K562 (cell line): ENCODE results near the gene HAUS1. TPM values are rescaled to one million over a fixed set of nuclear protein-coding genes. Genes with fewer than 3 reads are reported as not detected.

Experiments used
- ADNP ChIP-seq: fragments of 200-800 bp; sonication (Bioruptor generic); IDR thresholded peaks from 2 replicates; pipeline ENCODE4 v1.6.1; 2016; ENCODE audit warnings: missing genetic modification characterization, missing compliant biosample characterization
- ATF1 ChIP-seq, 2 experiments: fragments of 450-650 bp in 1 of 2; IDR thresholded peaks; 2 replicates each; pipeline ENCODE4 v1.6.1; 2016; ENCODE audit warnings: missing compliant biosample characterization in 1 of 2, missing genetic modification characterization in 1 of 2
- ATF7 ChIP-seq: fragments of 450-650 bp; IDR thresholded peaks from 2 replicates; pipeline ENCODE4 v1.7.1; 2014; ENCODE audit warnings: mild to moderate bottlenecking, moderate library complexity
- BCL6 ChIP-seq: fragments of 250-450 bp; sonication (Bioruptor Pico); IDR thresholded peaks from 2 replicates; pipeline ENCODE4 v1.4.0; 2020
- BRCA1 ChIP-seq, 2 experiments: fragments of 450-650 bp in 1 of 2; sonication (generic) in 1 of 2; formaldehyde crosslinking in 1 of 2; IDR thresholded peaks; 2 replicates each; pipeline versions ENCODE4 v1.5.0 to v1.6.1; 2017 to 2020; ENCODE audit warnings: mild to moderate bottlenecking in 1 of 2, missing genetic modification reagents in 1 of 2
- ELF2 ChIP-seq: fragments of 250-450 bp; sonication (Bioruptor Pico); IDR thresholded peaks from 2 replicates; pipeline ENCODE4 v1.5.0; 2021; ENCODE audit warnings: mild to moderate bottlenecking
- EP300 ChIP-seq: IDR thresholded peaks from 2 replicates; pipeline ENCODE4 v1.6.1; 2012; ENCODE audit warnings: low read length, improper control_type of control experiment
- ESRRA ChIP-seq: fragments of 450-650 bp; IDR thresholded peaks from 2 replicates; pipeline ENCODE4 v1.6.1; 2014; ENCODE audit warnings: low read depth, mild to moderate bottlenecking, moderate library complexity, borderline replicate concordance
- FOXK1 ChIP-seq: sonication (generic); formaldehyde crosslinking; IDR thresholded peaks from 2 replicates; pipeline ENCODE4 v1.8.0; 2022; ENCODE audit warnings: missing genetic modification reagents, mild to moderate bottlenecking, borderline replicate concordance
- MAFF ChIP-seq: IDR thresholded peaks from 2 replicates; pipeline ENCODE4 v1.6.1; 2012; ENCODE audit warnings: low read length, improper control_type of control experiment
- MCM3 ChIP-seq: fragments of 450-650 bp; IDR thresholded peaks from 2 replicates; pipeline ENCODE4 v1.6.1; 2016
- RAD51 ChIP-seq: fragments of 450-650 bp; IDR thresholded peaks from 2 replicates; pipeline ENCODE4 v1.7.1; 2016; ENCODE audit warnings: low read depth, mild to moderate bottlenecking, borderline replicate concordance
- TCF7L2 ChIP-seq: fragments of 150-350 bp; IDR thresholded peaks from 2 replicates; pipeline ENCODE4 v1.6.1; 2016; ENCODE audit warnings: low read depth, mild to moderate bottlenecking, low read length, moderate library complexity
- ZNF212 ChIP-seq: fragments of 450-650 bp; formaldehyde crosslinking; IDR thresholded peaks from 2 replicates; pipeline ENCODE4 v1.4.0; 2020; ENCODE audit warnings: mild to moderate bottlenecking
- ZNF282 ChIP-seq: sonication (generic); formaldehyde crosslinking; IDR thresholded peaks from 2 replicates; pipeline ENCODE4 v1.8.1; 2023; ENCODE audit warnings: missing genetic modification reagents
- ZNF589 ChIP-seq: fragments of 200-800 bp; sonication (Bioruptor generic); IDR thresholded peaks from 2 replicates; pipeline ENCODE4 v1.6.1; 2016; ENCODE audit warnings: low read depth, missing genetic modification characterization, missing compliant biosample characterization
- polyA plus RNA-seq, 8 experiments: library from polyadenylated mRNA; depleted of rRNA in 4 of 8; stranded (reverse) in 5 of 8; unstranded in 3 of 8; fragments of >200 nt; fragmentation: Nextera tagmentation in 2 of 8; fragmentation: Illumina TruSeq in 1 of 8; extraction: Ambion mirVana in 2 of 8; extraction: Trizol in 1 of 8; gene quantifications; 2 replicates each; pipeline versions ENCODE4 v1.2.1 to v1.2.3, GENCODE V29; 2011 to 2014; ENCODE audit warnings: inconsistent platforms in 1 of 8, missing spikeins in 1 of 8
- total RNA-seq, 7 experiments: library from RNA; depleted of rRNA in 6 of 7; stranded (reverse); fragments of >200 nt in 6 of 7; fragmentation: Illumina TruSeq in 2 of 7; extraction: Trizol in 2 of 7; gene quantifications; 2 replicates each; pipeline versions ENCODE4 v1.2.1 to v1.2.3, GENCODE V29; 2011 to 2021; ENCODE audit warnings: low replicate concordance in 1 of 7
- TF ChIP-seq, protein P1 (sequence below): fragments of 450-650 bp; IDR thresholded peaks from 2 replicates; pipeline ENCODE4 v1.6.1; 2016; ENCODE audit warnings: low read depth, mild to moderate bottlenecking, moderate library complexity
- TF ChIP-seq, protein P2 (sequence below): fragments of 450-650 bp; formaldehyde crosslinking; IDR thresholded peaks from 2 replicates; pipeline ENCODE4 v1.4.0; 2020; ENCODE audit warnings: mild to moderate bottlenecking
- TF ChIP-seq, protein P3 (sequence below): sonication (generic); formaldehyde crosslinking; IDR thresholded peaks from 2 replicates; pipeline ENCODE4 v1.8.0; 2023; ENCODE audit warnings: missing genetic modification reagents, mild to moderate bottlenecking, borderline replicate concordance
- TF ChIP-seq, protein P4 (sequence below): sonication (generic); formaldehyde crosslinking; IDR thresholded peaks from 2 replicates; pipeline ENCODE4 v1.8.0; 2022; ENCODE audit warnings: missing genetic modification reagents, mild to moderate bottlenecking, borderline replicate concordance

HAUS1 gene
- total and polyA plus RNA-seq, 9 of the 15 experiments (the other 6 are each of a cell fraction or from before 2014, with no cell fraction given) = 45.6 to 135 (median 76.3) TPM

DNA sequence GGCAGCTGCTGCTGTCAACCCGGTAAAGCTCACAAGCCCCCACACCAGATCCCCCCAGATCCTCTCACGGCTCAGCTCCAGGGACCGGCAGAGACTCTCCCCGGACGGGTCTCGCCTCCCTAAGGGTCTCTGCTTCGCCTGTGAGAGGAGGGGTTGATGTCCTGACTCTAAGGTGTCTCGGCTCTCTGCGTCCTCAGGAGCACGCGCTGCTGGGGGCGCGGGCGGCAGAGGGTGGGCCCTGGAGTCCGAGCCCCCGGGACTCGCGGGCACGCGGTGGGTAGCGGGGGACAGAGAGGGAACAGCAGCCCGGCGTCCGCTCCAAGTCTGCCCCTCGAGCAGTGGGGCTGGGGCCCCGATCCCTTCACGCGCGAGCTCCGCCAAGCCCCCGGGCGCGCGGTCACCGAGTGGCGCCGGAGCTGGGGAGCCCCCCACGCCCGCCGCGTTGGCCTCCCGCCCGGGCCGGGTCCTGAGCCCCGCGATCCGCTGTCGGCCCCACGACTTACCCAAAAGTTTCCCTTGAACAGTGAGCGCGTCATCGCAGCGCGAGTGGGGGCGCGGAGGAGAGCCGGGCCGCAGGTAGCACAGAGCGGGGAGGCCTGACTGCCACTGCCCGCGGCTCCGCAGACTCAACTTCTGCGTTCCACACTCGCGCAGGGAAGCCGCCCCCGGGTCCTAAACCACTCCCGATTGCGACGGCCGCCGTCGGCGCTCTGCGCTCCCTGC, 32.4 kb upstream of the HAUS1 start, which contains the start of gene PSTPIP2 (continued):
- TF ChIP-seq ZNF589 (CRISPR knock-in tag) = no peak
- TF ChIP-seq BRCA1 (IDR thresholded peaks at IDR 0.05) = no peak
- TF ChIP-seq BRCA1 (CRISPR knock-in tag; IDR thresholded peaks at IDR 0.05) = no peak
- TF ChIP-seq, protein P1, sequence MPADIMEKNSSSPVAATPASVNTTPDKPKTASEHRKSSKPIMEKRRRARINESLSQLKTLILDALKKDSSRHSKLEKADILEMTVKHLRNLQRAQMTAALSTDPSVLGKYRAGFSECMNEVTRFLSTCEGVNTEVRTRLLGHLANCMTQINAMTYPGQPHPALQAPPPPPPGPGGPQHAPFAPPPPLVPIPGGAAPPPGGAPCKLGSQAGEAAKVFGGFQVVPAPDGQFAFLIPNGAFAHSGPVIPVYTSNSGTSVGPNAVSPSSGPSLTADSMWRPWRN = no peak
- no peak for TF ChIP-seq ZNF282
- no peak for TF ChIP-seq MAFF
- TF ChIP-seq RAD51 = no peak
- no peak for TF ChIP-seq ADNP (tag)
- TF ChIP-seq ELF2 = no peak
- no peak for TF ChIP-seq MCM3
- TF ChIP-seq, protein P2, sequence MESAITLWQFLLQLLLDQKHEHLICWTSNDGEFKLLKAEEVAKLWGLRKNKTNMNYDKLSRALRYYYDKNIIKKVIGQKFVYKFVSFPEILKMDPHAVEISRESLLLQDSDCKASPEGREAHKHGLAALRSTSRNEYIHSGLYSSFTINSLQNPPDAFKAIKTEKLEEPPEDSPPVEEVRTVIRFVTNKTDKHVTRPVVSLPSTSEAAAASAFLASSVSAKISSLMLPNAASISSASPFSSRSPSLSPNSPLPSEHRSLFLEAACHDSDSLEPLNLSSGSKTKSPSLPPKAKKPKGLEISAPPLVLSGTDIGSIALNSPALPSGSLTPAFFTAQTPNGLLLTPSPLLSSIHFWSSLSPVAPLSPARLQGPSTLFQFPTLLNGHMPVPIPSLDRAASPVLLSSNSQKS (CRISPR knock-in tag) = no peak
- TF ChIP-seq, protein P3, sequence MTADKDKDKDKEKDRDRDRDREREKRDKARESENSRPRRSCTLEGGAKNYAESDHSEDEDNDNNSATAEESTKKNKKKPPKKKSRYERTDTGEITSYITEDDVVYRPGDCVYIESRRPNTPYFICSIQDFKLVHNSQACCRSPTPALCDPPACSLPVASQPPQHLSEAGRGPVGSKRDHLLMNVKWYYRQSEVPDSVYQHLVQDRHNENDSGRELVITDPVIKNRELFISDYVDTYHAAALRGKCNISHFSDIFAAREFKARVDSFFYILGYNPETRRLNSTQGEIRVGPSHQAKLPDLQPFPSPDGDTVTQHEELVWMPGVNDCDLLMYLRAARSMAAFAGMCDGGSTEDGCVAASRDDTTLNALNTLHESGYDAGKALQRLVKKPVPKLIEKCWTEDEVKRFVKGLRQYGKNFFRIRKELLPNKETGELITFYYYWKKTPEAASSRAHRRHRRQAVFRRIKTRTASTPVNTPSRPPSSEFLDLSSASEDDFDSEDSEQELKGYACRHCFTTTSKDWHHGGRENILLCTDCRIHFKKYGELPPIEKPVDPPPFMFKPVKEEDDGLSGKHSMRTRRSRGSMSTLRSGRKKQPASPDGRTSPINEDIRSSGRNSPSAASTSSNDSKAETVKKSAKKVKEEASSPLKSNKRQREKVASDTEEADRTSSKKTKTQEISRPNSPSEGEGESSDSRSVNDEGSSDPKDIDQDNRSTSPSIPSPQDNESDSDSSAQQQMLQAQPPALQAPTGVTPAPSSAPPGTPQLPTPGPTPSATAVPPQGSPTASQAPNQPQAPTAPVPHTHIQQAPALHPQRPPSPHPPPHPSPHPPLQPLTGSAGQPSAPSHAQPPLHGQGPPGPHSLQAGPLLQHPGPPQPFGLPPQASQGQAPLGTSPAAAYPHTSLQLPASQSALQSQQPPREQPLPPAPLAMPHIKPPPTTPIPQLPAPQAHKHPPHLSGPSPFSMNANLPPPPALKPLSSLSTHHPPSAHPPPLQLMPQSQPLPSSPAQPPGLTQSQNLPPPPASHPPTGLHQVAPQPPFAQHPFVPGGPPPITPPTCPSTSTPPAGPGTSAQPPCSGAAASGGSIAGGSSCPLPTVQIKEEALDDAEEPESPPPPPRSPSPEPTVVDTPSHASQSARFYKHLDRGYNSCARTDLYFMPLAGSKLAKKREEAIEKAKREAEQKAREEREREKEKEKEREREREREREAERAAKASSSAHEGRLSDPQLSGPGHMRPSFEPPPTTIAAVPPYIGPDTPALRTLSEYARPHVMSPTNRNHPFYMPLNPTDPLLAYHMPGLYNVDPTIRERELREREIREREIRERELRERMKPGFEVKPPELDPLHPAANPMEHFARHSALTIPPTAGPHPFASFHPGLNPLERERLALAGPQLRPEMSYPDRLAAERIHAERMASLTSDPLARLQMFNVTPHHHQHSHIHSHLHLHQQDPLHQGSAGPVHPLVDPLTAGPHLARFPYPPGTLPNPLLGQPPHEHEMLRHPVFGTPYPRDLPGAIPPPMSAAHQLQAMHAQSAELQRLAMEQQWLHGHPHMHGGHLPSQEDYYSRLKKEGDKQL (CRISPR knock-in tag) = no peak
- no peak for TF ChIP-seq ESRRA
- TF ChIP-seq ATF7 = no peak
- no peak for TF ChIP-seq ZNF212 (CRISPR knock-in tag)
- TF ChIP-seq TCF7L2 = no peak
- peak; percentile 19; the same call in 1 of the 2 replicates for TF ChIP-seq EP300
- TF ChIP-seq, protein P4, sequence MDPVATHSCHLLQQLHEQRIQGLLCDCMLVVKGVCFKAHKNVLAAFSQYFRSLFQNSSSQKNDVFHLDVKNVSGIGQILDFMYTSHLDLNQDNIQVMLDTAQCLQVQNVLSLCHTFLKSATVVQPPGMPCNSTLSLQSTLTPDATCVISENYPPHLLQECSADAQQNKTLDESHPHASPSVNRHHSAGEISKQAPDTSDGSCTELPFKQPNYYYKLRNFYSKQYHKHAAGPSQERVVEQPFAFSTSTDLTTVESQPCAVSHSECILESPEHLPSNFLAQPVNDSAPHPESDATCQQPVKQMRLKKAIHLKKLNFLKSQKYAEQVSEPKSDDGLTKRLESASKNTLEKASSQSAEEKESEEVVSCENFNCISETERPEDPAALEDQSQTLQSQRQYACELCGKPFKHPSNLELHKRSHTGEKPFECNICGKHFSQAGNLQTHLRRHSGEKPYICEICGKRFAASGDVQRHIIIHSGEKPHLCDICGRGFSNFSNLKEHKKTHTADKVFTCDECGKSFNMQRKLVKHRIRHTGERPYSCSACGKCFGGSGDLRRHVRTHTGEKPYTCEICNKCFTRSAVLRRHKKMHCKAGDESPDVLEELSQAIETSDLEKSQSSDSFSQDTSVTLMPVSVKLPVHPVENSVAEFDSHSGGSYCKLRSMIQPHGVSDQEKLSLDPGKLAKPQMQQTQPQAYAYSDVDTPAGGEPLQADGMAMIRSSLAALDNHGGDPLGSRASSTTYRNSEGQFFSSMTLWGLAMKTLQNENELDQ (CRISPR knock-in tag) = no peak
- TF ChIP-seq ATF1 (CRISPR knock-in tag; IDR thresholded peaks at IDR 0.05) = no peak
- TF ChIP-seq ATF1 (tag; IDR thresholded peaks at IDR 0.05) = peak; percentile 51
- no peak for TF ChIP-seq BCL6 (CRISPR knock-in tag)
- no peak for TF ChIP-seq FOXK1 (CRISPR knock-in tag)
